ENCODE results near the gene GBP1.
"Not testable (repeated sequence)": the region's sequence is repeated elsewhere in the genome, so short reads cannot be mapped to it uniquely, and the experiment has no call there.

- not testable (repeated sequence) for TF ChIP-seq REST (IDR thresholded peaks at IDR 0.05; ENCODE audit: low read depth); YY1 (IDR thresholded peaks at IDR 0.05; ENCODE audit: extremely low read depth, insufficient replicate concordance, low read depth, low read length); CTCF (IDR thresholded peaks at IDR 0.05 in 2 of 3, conservative IDR thresholded peaks at IDR 0.05 in 1 of 3; ENCODE audit: borderline replicate concordance in 1 of 3, insufficient read depth in 1 of 3, low read depth in 2 of 3, low read length in 2 of 3); POLR2AphosphoS5 (IDR thresholded peaks at IDR 0.05; ENCODE audit: low read depth, low read length)
Observed at GRCh38 chr1:89049187-89049586, 15.8 kb downstream of the GBP1 start.

Data from HCT116 (cell line).